Stimulated activated CD4-positive, alpha-beta T cell treated with anti-CD3 and anti-CD28 coated beads, Interleukin-1b, Interleukin-23, amount 100 ng/mL, for 4 hours (primary cell): ENCODE data around the gene ABHD5.
"Not testable (repeated sequence)": the region's sequence is repeated elsewhere in the genome, so short reads cannot be mapped to it uniquely, and the experiment has no call there.

Source experiments
- DNase-seq, 2 donors: peaks; one replicate each; pipeline ENCODE4 v3.0.0-alpha.2; 2020; ENCODE audit warnings: low read depth in 2 of 2

Gene ABHD5

DNA sequence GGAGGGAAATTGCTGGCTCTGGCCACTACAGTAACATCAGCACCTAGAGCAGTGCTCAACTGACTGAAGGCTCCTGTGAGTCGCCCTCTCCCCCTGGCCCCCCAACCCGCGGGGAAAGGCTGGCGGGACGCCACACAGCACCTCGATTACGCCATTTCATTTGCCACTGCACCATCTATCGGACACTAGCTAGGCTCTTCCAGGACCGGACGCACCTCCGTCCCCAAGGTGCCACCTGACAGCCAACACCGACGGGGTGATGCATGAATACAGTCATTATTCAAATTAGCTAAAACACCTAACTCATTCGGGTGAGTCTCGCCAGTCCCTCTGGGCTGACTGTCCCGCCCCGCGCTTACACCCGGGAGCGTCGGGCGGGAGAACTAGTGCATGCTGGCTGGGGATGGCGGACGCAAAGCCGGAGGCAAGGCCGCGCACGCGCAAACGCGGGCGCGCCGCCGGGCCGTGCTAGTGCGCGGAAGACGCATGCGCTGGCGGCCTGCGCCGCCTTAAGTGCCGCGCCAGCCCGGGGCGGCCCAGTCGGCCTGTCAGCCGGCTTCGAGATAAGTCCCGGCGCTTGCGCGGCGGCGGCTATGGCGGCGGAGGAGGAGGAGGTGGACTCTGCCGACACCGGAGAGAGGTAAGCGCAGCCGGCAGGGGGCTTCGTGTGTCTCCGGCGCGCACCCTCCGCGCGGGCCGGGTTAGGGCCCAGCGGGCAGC, at the start of gene ABHD5:
ABHD5 (plus strand) TSS at position 539 of the 720 bp plus-strand sequence; CDS start at position 594, 55 bp downstream.
- peak; percentile 87 to 96 for DNase-seq

DNA sequence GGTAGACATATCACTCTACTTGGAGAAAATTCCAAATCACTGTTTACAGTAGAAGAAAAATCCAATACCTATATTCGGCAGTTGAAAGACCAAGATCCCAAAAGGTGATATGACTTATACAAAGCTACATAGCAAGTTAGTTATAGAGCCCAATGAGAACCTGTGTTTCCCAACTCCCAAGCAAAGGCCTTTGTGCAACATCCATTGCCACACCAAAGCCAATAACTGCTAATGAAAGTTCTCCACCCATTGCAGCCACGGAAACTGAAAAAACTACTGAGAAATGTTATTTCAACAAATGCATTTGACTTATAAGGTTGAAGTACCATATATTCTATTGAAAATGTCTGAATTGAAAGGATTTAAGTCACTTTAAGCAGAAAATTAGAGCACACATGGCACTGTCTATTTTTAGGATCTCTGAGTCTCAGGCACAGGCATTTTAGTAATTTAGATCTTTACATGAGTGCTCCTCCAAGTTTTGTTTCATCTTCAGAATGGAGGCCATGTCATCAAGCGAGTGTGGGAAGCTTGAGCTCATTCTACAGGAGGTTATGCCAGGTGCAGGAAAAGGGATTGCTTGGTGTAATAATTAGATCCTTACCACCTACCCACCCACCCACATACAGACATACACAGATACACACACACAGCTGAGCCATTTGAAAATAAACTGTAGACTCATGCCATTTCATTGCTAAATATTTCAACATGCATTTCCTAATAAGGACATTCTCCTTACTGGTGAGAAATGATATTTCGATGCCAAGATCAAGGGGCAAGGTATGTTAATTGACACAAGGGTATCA, 49.2 kb upstream of the ABHD5 start:
- DNase-seq: no peak

DNA sequence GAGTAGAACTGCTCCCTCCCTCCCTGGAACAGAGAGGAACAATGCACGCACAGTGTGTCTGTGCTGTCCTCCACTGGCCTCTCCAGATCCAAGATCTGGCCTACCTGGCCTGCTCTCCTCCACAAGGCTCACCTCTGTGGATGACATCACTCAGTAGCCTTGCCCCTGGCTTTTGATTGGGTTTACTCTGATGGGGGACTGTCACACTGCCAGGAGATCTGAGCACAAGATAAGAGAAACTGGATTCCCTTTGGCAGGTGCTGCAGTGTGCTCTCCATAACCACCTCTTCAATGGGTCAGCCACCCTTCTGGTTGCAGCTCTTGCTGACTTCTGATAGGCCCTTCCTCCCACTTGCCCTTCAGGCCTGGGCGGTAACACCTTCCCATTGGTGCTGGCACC, 46.3 kb upstream of the ABHD5 start:
- DNase-seq: no peak

DNA sequence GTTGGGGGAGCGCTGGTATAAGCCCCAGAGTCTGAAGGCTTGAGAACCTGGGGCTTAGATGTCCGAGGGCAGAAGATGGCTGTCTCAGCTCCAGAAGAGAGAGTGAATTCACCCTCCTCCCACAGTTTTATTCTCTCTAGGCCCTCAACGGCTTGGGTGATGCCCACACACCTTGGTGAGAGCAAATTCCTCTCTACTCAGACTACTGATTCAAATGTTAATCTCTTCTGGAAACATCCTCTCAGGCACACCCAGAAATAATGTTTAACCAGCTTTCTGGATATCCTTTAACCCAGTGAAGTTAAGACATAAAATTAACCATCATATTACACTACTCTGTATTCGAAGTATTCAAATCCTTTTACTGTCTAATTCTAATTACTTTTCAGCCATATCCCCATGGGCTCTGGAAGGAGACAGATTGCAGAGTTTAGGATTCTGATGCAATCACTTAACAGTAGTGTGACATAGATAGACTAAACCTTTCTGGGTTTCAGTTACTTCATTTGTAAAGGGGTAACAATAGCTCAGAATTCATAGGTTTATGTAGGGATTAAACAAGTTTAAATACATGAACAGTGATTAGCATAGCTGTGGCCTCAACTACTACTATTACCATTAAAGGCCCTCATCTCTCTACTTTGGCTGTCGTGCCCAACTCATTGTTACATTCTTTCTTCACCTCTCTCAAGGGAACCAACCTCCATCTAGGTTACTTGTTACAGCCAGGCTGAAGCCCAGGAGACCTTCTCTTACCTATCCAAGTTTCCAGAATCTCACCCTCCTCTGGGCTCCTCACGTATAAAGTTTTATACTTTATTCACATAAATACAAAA, 43.2 kb upstream of the ABHD5 start:
- DNase-seq: no peak

DNA sequence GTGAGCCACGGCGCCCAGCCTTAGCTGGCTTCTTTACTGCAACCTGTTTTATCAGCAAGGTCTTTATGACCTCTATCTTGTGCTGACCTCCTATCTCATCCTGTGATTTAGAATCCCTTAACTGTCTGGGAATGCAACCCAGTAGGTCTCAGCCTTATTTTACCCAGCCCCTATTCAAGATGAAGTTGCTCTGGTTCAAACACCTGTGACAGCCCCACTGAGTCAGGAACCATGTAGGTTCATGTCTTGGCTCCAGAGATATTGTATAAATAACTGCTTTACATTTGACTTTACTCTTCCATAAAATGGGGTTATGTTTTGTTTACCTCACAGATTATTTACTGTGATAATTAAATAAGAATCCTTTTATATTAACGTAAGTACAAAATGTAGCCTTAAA, 41.8 kb upstream of the ABHD5 start:
- DNase-seq: no peak

DNA sequence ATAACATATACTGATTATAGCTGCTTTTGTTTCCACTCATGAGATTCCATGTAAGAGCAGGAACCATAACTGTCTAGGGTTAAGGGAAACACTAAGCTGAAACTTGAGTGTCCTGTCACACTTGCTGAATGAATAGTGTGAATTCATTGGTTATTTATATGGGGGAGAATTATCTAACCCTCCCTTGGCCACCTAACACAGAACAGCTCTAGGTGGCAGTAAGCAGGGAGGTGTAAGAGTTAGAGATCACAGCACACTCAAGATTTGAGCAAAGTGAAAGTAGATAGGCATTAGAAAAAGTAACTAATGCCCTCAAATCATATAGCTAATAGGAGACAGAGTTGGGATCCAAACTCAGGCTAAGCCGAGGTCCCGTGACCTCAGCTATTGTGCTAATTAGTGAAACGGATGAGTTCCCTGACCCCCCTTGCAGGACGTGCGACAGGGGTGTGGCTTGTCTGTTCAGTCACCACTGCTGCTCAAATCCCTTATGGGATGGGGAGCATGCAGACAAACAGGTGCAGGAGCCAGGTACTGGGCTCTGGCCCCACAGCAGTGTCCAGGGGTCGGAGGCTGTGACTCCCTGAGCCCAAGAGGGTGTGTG, 41.3 kb upstream of the ABHD5 start:
- no peak for DNase-seq

DNA sequence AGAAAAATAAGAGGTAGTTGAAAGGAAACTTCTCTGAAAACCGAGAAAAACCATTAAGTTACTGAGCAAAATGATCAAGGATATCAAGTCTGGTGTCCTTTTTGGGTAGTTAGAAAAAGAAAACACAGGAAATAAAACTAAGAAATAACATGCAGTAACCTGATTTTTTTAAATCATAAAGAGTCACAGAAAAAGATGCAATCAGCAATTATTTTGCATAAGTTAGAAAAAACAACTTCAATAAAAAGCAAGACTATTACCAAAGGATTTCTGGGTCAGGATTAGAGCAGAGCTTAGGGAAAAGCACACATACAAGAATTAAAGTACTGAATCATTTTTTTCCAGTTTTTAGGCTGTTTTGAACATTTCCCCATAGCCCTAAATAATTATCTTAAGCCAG, 40.4 kb upstream of the ABHD5 start:
- no peak for DNase-seq

DNA sequence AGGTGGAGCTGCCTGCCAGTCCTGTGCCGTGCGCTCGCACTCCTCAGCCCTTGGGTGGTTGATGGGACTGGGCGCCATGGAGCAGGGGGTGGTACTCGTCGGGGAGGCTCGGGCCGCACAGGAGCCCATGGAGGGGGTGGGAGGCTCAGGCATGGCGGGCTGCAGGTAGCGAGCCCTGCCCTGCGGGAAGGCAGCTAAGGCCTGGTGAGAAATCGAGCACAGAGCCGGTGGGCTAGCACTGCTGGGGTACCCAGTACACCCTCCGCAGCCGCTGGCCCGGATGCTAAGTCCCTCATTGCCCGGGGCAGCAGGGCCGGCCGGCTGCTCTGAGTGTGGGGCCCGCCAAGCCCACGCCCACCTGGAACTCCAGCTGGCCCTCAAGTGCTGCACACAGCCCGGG, 34.3 kb upstream of the ABHD5 start:
- DNase-seq: not testable (repeated sequence)

DNA sequence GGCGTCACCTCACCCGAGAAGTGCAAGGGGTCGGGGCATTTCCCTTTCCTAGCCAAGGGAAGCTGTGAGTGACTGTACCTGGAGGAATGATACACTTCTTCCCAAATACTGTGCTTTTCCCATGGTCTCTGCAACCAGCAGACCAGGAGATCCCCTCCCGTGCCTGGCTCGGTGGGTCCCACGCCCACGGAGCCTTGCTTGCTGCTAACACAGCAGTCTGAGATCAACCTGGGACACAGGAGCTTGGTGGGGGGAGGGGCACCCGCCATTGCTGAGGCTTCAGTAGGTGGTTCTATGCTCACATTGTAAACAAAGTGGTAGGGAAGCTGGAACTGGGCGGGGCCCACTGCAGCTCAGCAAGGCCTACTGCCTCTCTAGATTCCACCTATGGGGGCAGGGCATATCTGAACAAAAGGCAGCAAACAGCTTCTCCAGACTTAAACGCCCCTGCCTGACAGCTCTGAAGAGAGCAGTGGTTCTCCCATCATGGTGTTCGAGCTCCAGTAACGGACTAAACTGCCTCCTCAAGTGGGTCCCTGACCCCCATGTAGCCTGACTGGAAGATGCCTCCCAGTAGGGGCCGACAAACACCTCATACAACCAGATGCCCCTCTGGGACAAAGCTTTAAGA, 31.4 kb upstream of the ABHD5 start:
- no peak for DNase-seq

DNA sequence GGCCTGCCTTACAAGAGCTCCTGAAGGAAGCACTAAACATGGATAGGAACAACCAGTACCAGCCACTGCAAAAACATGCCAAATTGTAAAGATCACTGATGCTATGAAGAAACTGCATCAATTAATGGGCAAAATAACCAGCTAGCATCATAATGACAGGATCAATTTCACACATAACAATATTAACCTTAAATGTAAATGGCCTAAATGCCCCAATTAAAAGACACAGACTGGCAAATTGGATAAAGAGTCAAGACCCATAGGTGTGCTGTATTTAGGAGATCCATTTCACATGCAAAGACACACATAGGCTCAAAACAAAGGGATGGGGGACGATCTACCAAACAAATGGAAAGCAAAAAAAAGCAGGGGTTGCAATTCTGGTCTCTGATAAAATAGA, 29.4 kb upstream of the ABHD5 start:
- DNase-seq: not testable (repeated sequence)

DNA sequence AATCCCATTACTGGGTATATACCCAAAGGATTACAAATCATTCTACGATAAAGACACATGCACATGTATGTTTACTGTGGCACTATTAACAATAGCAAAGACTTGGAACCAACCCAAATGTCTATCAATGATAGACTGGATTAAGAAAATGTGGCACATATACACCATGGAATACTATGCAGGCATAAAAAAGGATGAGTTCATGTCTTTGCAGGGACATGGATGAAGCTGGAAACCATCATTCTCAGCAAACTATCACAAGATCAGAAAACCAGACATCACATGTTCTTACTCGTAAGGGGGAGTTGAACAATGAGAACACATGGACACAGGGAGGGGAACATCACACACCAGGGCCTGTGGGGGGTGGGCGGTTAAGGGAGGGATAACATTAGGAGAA, 25.7 kb upstream of the ABHD5 start:
- not testable (repeated sequence) for DNase-seq

DNA sequence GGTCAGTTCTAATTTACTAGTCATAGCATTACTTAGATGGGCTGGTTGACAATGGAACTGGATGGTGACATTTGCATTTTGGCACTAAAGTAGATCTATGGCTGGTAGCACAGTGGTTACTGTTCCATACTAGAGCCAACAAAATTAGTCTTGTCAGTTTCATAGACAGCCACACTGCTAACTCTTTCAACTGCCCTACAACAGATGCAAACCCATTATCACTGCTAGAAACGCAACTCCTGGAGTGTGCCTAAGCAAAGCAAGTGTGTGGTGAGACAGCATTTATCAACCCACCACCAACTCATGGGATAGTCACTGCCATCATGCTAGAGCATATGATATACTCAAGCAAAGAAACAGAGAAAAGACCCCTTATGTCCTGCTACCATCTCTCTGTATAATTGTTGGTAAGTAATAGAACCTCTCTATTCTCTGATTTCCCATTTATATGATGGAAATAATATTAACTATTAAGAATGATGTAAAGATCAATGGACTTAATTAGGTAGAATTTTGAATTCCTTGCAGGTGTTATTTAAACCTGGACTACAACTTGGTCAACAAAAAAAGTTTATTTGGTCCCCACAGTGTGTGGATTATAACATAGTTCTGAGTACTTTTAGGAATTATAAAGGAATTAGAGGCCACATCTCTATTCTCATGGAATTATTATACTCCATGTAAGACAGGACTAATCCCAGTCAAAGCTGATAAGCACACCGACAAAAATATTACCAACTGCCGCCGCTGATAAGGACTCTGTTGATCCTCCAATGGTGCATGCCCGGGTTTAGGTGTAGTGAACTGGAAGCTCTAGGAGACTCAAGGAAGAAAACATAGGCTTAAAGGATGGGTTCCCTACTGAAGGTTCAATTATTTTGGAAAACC, 19.9 kb upstream of the ABHD5 start:
- DNase-seq: no peak

DNA sequence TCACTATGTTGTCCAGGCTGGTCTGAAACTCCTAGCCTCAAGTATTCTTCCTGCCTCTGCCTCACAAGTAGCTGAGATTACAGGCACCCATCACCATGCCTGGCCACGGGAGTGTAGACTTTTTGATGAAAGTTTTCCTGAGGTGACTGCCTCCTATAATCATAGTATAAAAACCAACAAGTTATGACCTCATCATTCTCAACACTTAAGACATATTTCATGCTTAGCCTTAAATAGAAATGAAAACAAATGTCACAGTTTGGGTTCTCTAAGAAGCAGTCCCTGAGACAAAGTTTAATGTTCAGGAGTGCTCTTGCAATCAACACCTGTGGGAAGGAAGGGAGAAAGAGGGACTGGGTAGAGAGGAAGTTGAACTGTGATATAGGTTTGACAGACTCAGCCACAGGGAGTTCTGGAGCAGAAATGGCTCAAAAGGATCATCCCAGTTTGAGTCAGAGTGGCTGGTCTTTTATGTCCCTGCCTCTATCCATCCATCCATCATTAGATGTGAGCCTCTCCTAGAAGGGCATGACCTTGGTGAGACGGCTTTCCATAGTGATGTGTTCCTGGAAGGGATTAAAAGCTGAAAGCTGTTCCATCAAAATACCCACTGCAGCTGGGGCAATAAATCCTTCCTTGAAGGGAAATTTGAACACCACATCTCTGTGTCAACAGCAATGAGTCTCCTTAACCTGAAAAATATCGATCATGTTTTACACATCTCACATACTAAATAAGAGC, 16.2 kb upstream of the ABHD5 start:
- DNase-seq: no peak

DNA sequence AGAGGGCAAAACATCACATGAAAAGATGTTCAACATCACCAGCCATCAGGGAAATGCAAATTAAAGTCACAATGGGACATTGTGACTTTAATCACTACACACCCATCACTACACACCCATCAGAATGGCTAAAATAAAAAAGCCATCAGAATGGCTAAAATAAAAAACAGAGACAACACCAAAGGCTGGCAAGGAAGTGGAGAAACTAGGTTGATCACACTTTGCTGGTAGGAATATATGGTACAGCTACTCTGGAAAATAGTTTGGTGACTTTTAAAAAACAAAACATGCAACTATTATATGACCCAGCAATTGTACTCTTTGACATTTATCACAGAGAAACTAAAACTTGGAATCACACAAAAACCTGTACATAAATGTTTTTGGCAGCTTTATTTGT, 15.1 kb upstream of the ABHD5 start:
- DNase-seq: no peak

DNA sequence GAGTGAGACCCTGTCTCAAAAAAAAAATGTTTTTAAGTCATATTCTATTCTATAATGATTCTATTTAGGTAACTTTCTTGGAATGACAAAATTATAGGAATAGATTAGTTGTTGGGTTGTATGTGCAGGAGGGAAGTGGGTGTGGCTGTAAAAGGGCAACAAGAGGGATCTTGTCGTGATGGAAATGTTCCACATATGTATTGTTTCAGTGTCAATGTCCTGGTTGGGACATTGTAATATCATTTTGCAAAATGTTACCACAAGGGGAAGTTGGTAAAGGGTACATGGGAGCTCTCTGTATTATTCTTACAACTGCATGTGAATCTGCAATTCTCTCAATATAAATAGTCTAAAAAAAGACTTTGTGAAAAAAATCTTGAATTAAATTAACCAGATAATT, 14.3 kb upstream of the ABHD5 start:
- no peak for DNase-seq

DNA sequence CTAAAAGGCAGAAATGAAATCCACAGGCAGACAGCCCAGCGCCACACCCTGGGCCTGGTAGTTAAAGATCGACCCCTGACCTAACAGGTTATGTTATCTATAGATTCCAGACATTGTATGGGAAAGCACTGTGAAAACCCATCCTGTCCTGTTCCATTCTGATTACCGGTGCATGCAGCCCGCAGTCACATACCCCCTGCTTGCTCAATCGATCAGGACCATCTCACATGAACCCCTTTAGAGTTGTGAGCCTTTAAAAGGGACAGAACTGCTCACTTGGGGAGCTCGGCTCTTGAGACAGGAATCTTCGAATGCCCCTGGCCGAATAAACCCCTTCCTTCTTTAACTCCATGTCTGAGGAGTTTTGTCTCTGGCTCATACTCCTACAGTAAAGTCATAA, 12.4 kb upstream of the ABHD5 start:
- not testable (repeated sequence) for DNase-seq

DNA sequence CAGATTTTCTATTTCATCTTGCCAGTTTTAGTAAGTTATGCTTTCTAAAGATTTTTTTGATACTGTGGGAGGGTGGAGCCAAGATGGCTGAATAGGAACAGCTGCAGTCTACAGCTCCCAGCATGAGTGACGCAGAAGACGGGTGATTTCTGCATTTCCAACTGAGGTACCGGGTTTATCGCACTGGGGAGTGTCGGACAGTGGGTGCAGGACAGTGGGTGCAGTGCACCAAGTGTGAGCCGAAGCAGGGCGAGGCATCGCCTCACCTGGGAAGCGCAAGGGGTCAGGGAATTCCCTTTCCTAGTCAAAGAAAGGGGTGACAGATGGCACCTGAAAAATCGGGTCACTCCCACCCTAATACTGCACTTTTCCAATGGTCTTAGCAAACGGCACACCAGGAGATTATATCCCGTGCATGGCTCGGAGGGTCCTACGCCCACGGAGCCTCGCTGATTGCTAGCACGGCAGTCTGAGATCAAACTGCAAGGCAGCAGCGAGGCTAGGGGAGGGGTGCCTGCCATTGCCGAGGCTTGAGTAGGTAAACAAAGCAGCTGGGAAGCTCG, 11.8 kb upstream of the ABHD5 start:
- not testable (repeated sequence) for DNase-seq

DNA sequence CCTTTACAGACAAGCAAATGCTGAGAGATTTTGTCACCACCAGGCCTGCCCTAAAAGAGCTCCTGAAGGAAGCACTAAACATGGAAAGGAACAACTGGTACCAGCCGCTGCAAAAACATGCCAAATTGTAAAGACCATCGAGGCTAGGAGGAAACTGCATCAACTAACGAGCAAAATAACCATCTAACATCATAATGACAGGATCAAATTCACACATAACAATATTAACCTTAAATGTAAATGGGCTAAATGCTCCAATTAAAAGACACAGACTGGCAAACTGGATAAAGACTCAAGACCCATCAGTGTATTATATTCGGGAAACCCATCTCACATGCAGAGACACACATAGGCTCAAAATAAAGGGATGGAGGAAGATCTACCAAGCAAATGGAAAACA, 9.9 kb upstream of the ABHD5 start:
- DNase-seq: not testable (repeated sequence)

DNA sequence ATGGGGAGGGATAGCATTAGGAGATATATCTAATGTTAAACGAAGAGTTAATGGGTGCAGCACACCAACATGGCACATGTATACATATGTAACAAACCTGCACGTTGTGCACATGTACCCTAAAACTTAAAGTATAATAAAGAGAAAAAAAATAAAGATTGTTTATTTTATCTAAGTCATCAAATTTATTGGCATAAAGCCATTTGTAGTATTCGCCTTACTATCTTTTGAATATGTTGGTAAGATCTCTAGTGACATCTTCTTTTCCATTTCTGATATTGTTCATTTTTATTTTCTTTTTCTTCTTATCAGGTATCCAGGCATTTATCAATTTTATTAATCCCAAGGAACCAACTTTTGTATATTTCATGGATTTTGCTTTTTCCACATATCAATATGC, 5.8 kb upstream of the ABHD5 start:
- no peak for DNase-seq
